ENCODE measurements around the gene MRPS34. TPM values are rescaled to one million over a fixed set of nuclear protein-coding genes. Genes with fewer than 3 reads are reported as not detected.
A peak's percentile ranks its signal among the peaks of the same experiment; 100 is the strongest.

MRPS34 gene
- polyA plus RNA-seq (2012; ENCODE audit: low read depth, missing spikeins): 110 TPM

GRCh38 chr16:1772908-1773702 lies at the start of gene MRPS34:
TSS of gene MRPS34 (minus strand) at chr16:1773134. CDS start at chr16:1773119, 15 bp downstream.
- DNase-seq (ENCODE audit: insufficient read length, low spot score) (peak; percentile 87), FAIRE-seq (peak; percentile 95)
- TF ChIP-seq TAF1 (IDR thresholded peaks at IDR 0.05; ENCODE audit: low read depth, low read length): peak; percentile 90
- peak; percentile 84 for TF ChIP-seq POLR2A (IDR thresholded peaks at IDR 0.05; ENCODE audit: low read depth, low read length)
- TF ChIP-seq POU2F2 (IDR thresholded peaks at IDR 0.05; ENCODE audit: low read depth, low read length): peak; percentile 72; the same call in 1 of the 2 replicates
- TF ChIP-seq SPI1 (IDR thresholded peaks at IDR 0.05; ENCODE audit: low read depth, low read length): no peak
- no peak for TF ChIP-seq PAX5 (IDR thresholded peaks at IDR 0.05; ENCODE audit: insufficient read depth, low read length, severe bottlenecking)
- 0 out of 2 replicates have a peak, but pooled peaks have one; percentile 62 for TF ChIP-seq POLR2AphosphoS5 (IDR thresholded peaks at IDR 0.05; ENCODE audit: low read depth, low read length)

DNA sequence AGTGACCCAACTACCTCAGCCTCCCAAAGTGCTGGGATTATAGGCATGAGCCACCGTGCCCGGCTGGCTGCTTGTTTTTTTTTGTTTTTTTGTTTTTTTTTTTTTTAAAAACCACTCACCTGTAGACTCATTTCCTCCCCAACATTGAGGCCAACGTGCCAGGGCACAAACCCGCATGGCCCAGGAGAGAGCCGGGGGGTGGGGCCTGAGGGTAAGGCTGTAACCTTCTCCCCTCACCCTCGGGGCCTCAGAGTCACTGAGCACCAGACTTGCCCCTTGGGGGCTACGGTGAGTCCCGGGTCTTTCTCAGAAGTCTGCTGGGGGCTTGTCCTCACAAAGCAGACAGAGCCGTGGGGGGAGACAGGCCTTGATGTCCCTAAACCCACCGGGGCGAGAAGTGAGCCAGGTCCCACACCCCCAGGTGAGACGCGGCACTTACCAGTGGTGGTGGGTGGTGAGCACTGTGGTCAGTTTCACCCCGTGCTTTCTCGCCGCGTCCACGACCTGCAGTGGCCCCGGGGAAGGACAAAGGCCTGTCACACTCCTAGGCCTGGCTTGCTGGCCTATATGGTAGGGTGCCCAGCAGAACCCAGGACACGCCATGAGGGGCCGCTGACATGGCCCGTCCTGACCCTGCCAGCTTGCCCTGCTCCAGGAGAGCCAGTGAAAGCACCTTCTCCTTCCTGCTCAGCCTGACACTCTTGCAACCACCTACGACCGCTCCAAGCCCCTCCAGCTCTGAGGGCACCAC lies 49.1 kb upstream of the MRPS34 start:
- TF ChIP-seq POLR2A (IDR thresholded peaks at IDR 0.05; ENCODE audit: low read depth, low read length) (no peak), POU2F2 (IDR thresholded peaks at IDR 0.05; ENCODE audit: low read depth, low read length) (no peak), PAX5 (IDR thresholded peaks at IDR 0.05; ENCODE audit: insufficient read depth, low read length, severe bottlenecking) (no peak), POLR2AphosphoS5 (IDR thresholded peaks at IDR 0.05; ENCODE audit: low read depth, low read length) (no peak), SPI1 (IDR thresholded peaks at IDR 0.05; ENCODE audit: low read depth, low read length) (no peak), TAF1 (IDR thresholded peaks at IDR 0.05; ENCODE audit: low read depth, low read length) (no peak)
- FAIRE-seq (no peak), DNase-seq (ENCODE audit: insufficient read length, low spot score) (no peak)

DNA sequence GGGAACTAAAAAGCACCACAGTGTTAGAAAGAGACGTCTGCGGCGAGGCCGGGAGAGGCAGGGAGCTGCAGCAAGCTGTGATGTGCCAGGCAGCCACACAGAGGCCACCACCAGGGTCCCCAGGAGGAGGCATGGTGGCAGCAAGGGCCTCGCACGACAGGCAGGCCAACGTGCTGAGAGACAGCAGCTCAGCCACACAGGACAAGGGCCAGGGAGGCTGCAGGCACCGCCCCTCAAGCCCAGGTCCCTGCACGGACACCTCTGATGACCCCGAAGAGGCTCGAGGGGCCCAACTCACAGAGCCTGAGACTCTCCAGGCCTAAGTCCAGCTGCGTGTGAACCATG lies 48.0 kb upstream of the MRPS34 start:
- DNase-seq (ENCODE audit: insufficient read length, low spot score) (no peak), FAIRE-seq (no peak)
- TF ChIP-seq PAX5 (IDR thresholded peaks at IDR 0.05; ENCODE audit: insufficient read depth, low read length, severe bottlenecking) (no peak), SPI1 (IDR thresholded peaks at IDR 0.05; ENCODE audit: low read depth, low read length) (no peak), TAF1 (IDR thresholded peaks at IDR 0.05; ENCODE audit: low read depth, low read length) (no peak), POLR2AphosphoS5 (IDR thresholded peaks at IDR 0.05; ENCODE audit: low read depth, low read length) (no peak), POLR2A (IDR thresholded peaks at IDR 0.05; ENCODE audit: low read depth, low read length) (no peak), POU2F2 (IDR thresholded peaks at IDR 0.05; ENCODE audit: low read depth, low read length) (no peak)

DNA sequence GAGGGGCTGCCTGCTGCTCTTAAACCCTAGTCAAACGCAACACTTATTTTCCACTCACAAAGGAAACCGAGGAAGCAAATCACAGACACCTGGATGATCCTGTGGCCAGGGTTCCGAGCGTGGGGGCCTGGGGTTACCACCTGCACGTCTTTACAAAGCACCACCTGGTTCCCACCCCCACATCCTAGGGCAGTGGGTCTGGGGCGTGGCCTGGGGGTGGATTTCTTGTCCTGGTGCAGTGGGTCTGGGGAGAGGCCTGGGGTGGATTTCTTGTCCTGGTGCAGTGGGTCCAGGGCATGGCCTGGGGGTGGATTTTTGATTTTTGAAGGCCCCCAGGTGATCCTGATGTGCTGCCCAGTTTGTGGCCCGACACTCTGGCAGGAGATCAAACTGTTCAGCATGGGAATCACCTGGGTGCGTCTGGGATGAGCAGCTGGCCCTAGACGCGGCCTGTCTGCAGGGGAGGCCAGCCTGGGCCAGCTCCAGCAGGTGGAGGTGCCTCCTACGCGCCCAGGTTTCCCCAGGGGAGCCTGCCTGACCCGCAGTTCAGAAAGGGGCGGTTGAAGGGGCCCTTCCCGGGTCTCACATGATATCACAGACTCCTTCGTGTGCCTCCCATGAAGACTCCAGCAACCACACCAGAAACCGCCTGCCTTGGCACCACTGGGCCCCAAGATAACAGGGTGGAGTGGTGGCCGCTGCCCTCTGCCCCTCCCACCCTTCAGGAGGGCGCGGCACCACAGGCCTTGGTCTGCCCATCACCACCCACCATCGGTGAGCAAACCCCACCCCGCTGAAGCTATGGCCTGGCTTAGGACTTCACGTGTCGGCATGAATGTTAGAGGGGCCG lies 47.4 kb upstream of the MRPS34 start:
- no peak for DNase-seq (ENCODE audit: insufficient read length, low spot score)
- FAIRE-seq: no peak
- TF ChIP-seq TAF1 (IDR thresholded peaks at IDR 0.05; ENCODE audit: low read depth, low read length): no peak
- TF ChIP-seq POLR2A (IDR thresholded peaks at IDR 0.05; ENCODE audit: low read depth, low read length): no peak
- TF ChIP-seq PAX5 (IDR thresholded peaks at IDR 0.05; ENCODE audit: insufficient read depth, low read length, severe bottlenecking): no peak
- no peak for TF ChIP-seq SPI1 (IDR thresholded peaks at IDR 0.05; ENCODE audit: low read depth, low read length)
- no peak for TF ChIP-seq POLR2AphosphoS5 (IDR thresholded peaks at IDR 0.05; ENCODE audit: low read depth, low read length)
- TF ChIP-seq POU2F2 (IDR thresholded peaks at IDR 0.05; ENCODE audit: low read depth, low read length): no peak

DNA sequence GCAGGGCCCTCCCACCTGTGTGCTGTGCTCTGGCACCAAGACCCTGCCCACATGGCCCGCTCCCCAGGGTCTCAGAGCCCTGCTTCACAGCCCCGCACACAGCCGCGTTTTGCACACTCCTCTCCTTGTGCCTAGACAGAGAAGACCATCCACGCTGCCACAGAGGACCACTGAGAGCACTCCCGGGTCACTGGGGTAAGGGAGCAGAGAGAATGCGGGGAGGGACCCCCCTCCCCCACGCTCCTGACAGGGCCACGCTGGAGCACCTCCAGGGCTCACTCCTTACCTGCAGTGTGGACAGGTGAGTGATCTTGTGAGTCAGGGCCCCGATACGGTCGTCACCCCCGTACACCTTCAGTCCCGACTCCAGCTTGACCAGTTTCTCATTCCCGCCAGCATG lies 46.7 kb upstream of the MRPS34 start:
- no peak for DNase-seq (ENCODE audit: insufficient read length, low spot score)
- TF ChIP-seq PAX5 (IDR thresholded peaks at IDR 0.05; ENCODE audit: insufficient read depth, low read length, severe bottlenecking): no peak
- TF ChIP-seq TAF1 (IDR thresholded peaks at IDR 0.05; ENCODE audit: low read depth, low read length): no peak
- no peak for TF ChIP-seq POLR2AphosphoS5 (IDR thresholded peaks at IDR 0.05; ENCODE audit: low read depth, low read length)
- no peak for TF ChIP-seq POU2F2 (IDR thresholded peaks at IDR 0.05; ENCODE audit: low read depth, low read length)
- TF ChIP-seq POLR2A (IDR thresholded peaks at IDR 0.05; ENCODE audit: low read depth, low read length): no peak
- no peak for TF ChIP-seq SPI1 (IDR thresholded peaks at IDR 0.05; ENCODE audit: low read depth, low read length)
- FAIRE-seq: no peak

DNA sequence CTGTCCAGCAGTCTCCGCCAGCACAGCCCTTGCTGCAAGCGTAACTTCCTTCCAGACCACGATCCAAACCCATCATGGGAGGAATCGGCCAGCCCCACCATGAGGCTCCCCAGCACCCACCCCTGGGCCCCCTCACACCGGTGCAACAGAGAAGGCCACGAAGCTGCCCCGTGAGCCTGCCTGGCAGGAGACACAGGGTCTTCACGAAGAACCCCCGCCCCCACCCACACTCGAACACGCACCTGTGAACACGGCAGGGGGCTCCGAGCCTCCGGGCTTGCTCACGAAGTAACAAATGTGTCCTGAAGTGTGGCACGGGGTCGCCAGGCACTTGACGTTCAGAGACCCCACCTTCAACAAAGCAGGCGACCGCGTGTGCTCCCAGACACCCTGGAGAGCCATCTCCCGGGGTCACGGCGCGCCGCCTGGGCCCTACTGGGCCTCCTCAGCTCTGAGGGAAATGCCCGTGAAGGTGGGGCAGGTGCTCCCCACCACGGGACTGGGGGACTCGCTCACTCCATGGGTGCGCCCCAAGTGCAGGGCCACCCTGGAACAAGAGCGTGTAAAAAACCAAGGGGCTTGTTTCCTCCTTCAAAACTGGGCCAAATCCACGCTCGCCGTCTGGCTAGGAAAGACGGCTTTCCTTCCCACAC lies 46.1 kb upstream of the MRPS34 start:
- DNase-seq (ENCODE audit: insufficient read length, low spot score): no peak
- FAIRE-seq: no peak
- TF ChIP-seq SPI1 (IDR thresholded peaks at IDR 0.05; ENCODE audit: low read depth, low read length): no peak
- TF ChIP-seq TAF1 (IDR thresholded peaks at IDR 0.05; ENCODE audit: low read depth, low read length): no peak

GRCh38 chr16:1818204-1818872 lies 45.4 kb upstream of the MRPS34 start:
- DNase-seq (ENCODE audit: insufficient read length, low spot score) (no peak), FAIRE-seq (no peak)
- TF ChIP-seq TAF1 (IDR thresholded peaks at IDR 0.05; ENCODE audit: low read depth, low read length) (no peak), PAX5 (IDR thresholded peaks at IDR 0.05; ENCODE audit: insufficient read depth, low read length, severe bottlenecking) (no peak), POLR2AphosphoS5 (IDR thresholded peaks at IDR 0.05; ENCODE audit: low read depth, low read length) (no peak), POU2F2 (IDR thresholded peaks at IDR 0.05; ENCODE audit: low read depth, low read length) (no peak), SPI1 (IDR thresholded peaks at IDR 0.05; ENCODE audit: low read depth, low read length) (no peak), POLR2A (IDR thresholded peaks at IDR 0.05; ENCODE audit: low read depth, low read length) (no peak)

DNA sequence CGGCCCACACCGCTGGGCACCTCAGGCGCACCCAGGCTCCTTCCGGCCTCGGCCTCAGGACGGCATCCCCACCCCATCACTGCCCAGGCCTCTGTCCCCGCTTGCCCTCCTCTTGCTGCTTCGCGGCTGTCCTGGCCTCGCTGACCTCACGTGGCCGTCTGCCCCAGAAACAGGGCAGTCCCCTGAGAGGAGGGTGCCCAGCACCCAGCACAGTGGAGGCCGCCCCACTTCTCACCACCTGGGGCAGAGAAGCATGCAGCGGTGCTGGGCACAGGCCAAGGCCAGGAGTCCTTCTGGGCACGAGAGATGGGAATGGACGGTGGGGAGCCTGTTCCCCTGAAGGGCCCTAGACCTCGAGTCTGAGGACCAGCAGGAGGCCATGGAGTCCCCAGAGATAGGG lies 44.8 kb upstream of the MRPS34 start:
- TF ChIP-seq POU2F2 (IDR thresholded peaks at IDR 0.05; ENCODE audit: low read depth, low read length): no peak
- TF ChIP-seq POLR2A (IDR thresholded peaks at IDR 0.05; ENCODE audit: low read depth, low read length): no peak
- TF ChIP-seq TAF1 (IDR thresholded peaks at IDR 0.05; ENCODE audit: low read depth, low read length): no peak
- no peak for TF ChIP-seq SPI1 (IDR thresholded peaks at IDR 0.05; ENCODE audit: low read depth, low read length)
- DNase-seq (ENCODE audit: insufficient read length, low spot score) (no peak), FAIRE-seq (no peak)

Measured in GM12891 (cell line).